Skeletal muscle tissue (tissue), 4 donors: ENCODE data around the gene ADAP1. TPM values are rescaled to one million over a fixed set of nuclear protein-coding genes. Genes with fewer than 3 reads are reported as not detected.

ENCODE experiments used
- H3K27ac ChIP-seq: one replicate; pipeline ENCODE4 v1.7.0; 2013; ENCODE audit warnings: mild to moderate bottlenecking, low read depth, low read length, inconsistent platforms
- H3K27me3 ChIP-seq, 3 donors: one replicate each; pipeline ENCODE4 v1.7.0; 2013; ENCODE audit warnings: low read length in 3 of 3; ENCODE audit not compliant: control insufficient read depth in 3 of 3, insufficient read depth in 3 of 3
- H3K36me3 ChIP-seq, 3 donors: one replicate each; pipeline ENCODE4 v1.7.0; 2013; ENCODE audit warnings: low read length in 3 of 3; ENCODE audit not compliant: control insufficient read depth in 3 of 3, insufficient read depth in 3 of 3
- H3K4me1 ChIP-seq, 3 donors: one replicate each; pipeline ENCODE4 v1.7.0; 2013; ENCODE audit warnings: low read length in 3 of 3, mild to moderate bottlenecking in 3 of 3; ENCODE audit not compliant: control insufficient read depth in 3 of 3, insufficient read depth in 3 of 3
- H3K4me3 ChIP-seq, 3 donors: one replicate each; pipeline ENCODE4 v1.7.0; 2013; ENCODE audit warnings: low read length in 3 of 3
- H3K9ac ChIP-seq, 3 donors: one replicate each; pipeline ENCODE4 v1.7.0; 2013; ENCODE audit warnings: low read length in 3 of 3, mild to moderate bottlenecking in 3 of 3, moderate library complexity in 2 of 3, low read depth in 1 of 3
- H3K9me3 ChIP-seq, 3 donors: one replicate each; pipeline ENCODE4 v1.7.0; 2013; ENCODE audit warnings: low read length in 3 of 3; ENCODE audit not compliant: control insufficient read depth in 3 of 3
- total RNA-seq: library from RNA; depleted of rRNA; stranded (reverse); fragments of >200 nt; gene quantifications from one replicate; pipeline ENCODE4 v1.2.3, GENCODE V29; 2014
- donor health status: Osteomylitis.

Gene ADAP1
- total RNA-seq, 1 donor from 2014 or later, result 1.0 TPM

DNA sequence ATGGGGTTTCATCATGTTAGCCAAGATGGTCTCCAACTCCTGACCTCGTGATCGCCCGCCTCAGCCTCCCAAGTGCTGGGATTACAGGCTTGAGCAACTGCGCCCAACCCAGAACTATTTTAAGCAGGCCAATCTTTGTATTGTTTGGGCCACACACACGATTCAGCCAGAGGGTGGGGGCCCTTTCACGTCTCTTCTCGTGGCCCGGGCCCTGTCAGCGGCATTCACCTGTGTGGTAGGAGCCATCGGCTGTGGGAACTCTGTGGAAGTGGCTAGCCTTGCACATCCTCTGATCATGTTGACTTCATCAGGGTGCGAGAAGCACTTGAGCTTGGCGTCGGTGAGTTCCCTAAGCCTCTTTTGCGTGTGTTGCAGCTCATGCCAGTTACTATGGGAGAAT lies 105.3 kb downstream of the ADAP1 start:
- no peaks in the 10 kb centered on the region for H3K9me3 ChIP-seq
- H3K36me3 ChIP-seq, result peaks cover 47 to 53% (median 51%) of the 10 kb centered on the region in 3 donors
- H3K27ac ChIP-seq, result no peak overlapping the region
- H3K4me1 ChIP-seq, result peaks cover 7 to 10% (median 9%) of the 10 kb centered on the region in 3 donors
- no peak overlapping the region for H3K4me3 ChIP-seq
- no peak overlapping the region for H3K9ac ChIP-seq
- H3K27me3 ChIP-seq, result no peaks in the 10 kb centered on the region

Other genes with a start within 250 kb of the ADAP1 start
- gene DNAAF5, start 228.0 kb downstream of the ADAP1 start, total RNA-seq, result 13.0 TPM
- 19.3 TPM for gene PRKAR1B, start 227.4 kb downstream of the ADAP1 start, total RNA-seq
- gene SUN1, start 122.2 kb downstream of the ADAP1 start, total RNA-seq, result 180 TPM
- gene GET4, start 78.1 kb downstream of the ADAP1 start, total RNA-seq, result 25.1 TPM
- gene COX19, start 20.9 kb upstream of the ADAP1 start, total RNA-seq, result 12.0 TPM
- gene CYP2W1, start 28.5 kb upstream of the ADAP1 start, total RNA-seq, result not detected
- gene GPR146, start 89.9 kb upstream of the ADAP1 start, total RNA-seq, result 5.2 TPM
- 5.2 TPM for gene GPER1, start 133.4 kb upstream of the ADAP1 start, total RNA-seq
- gene ZFAND2A, start 205.5 kb upstream of the ADAP1 start, total RNA-seq, result 10.4 TPM